Trophoblast cell (in vitro differentiated cells and primary cell): ENCODE measurements around the gene POLR3B.

Experiments
- DNase-seq, 2 donors: peaks; one replicate each; pipeline ENCODE4 v3.0.0-alpha.2; 2016
- H2AFZ ChIP-seq: 2 replicates; pipeline ENCODE4 v1.6.1; 2013; ENCODE audit warnings: low read length, moderate library complexity, mild to moderate bottlenecking; ENCODE audit not compliant: insufficient read depth, poor library complexity
- H2AK5ac ChIP-seq: 2 replicates; pipeline ENCODE4 v1.6.1; 2013; ENCODE audit warnings: mild to moderate bottlenecking, low read length
- H2BK120ac ChIP-seq: 2 replicates; pipeline ENCODE4 v1.6.1; 2013; ENCODE audit warnings: low read length, mild to moderate bottlenecking, moderate library complexity; ENCODE audit not compliant: insufficient read depth, poor library complexity
- H2BK12ac ChIP-seq: 2 replicates; pipeline ENCODE4 v1.6.1; 2013; ENCODE audit warnings: mild to moderate bottlenecking, low read length, moderate library complexity
- H2BK5ac ChIP-seq: 2 replicates; pipeline ENCODE4 v1.6.1; 2013; ENCODE audit warnings: low read length, low read depth, moderate library complexity, mild to moderate bottlenecking; ENCODE audit not compliant: poor library complexity
- H3K14ac ChIP-seq: 2 replicates; pipeline ENCODE4 v1.6.1; 2013; ENCODE audit warnings: mild to moderate bottlenecking, low read length
- H3K18ac ChIP-seq: 2 replicates; pipeline ENCODE4 v1.6.1; 2013; ENCODE audit warnings: mild to moderate bottlenecking, low read length
- H3K23ac ChIP-seq: 2 replicates; pipeline ENCODE4 v1.6.1; 2013; ENCODE audit warnings: low read length
- H3K27ac ChIP-seq: 2 replicates; pipeline ENCODE4 v1.5.1; 2013; ENCODE audit warnings: low read depth, mild to moderate bottlenecking, inconsistent platforms, low read length, moderate library complexity
- H3K27me3 ChIP-seq: 2 replicates; pipeline ENCODE4 v1.6.1; 2013; ENCODE audit warnings: inconsistent platforms, mild to moderate bottlenecking, low read length, moderate library complexity; ENCODE audit not compliant: insufficient read depth
- H3K36me3 ChIP-seq, 2 experiments: 1 replicate in 1 of 2; 2 replicates in 1 of 2; pipeline ENCODE4 v1.6.1; 2013; ENCODE audit warnings: low read length in 2 of 2, mild to moderate bottlenecking in 2 of 2, moderate library complexity in 1 of 2; ENCODE audit not compliant: insufficient read depth in 2 of 2, control insufficient read depth in 1 of 2
- H3K4ac ChIP-seq: 2 replicates; pipeline ENCODE4 v1.6.1; 2013; ENCODE audit warnings: low read depth, mild to moderate bottlenecking, low read length, moderate library complexity
- H3K4me1 ChIP-seq, 2 experiments: 1 replicate in 1 of 2; 2 replicates in 1 of 2; pipeline ENCODE4 v1.6.1; 2013; ENCODE audit warnings: low read length in 2 of 2, mild to moderate bottlenecking in 2 of 2, moderate library complexity in 1 of 2; ENCODE audit not compliant: insufficient read depth in 2 of 2, control insufficient read depth in 1 of 2
- H3K4me2 ChIP-seq: 2 replicates; pipeline ENCODE4 v1.6.1; 2013; ENCODE audit warnings: inconsistent platforms, mild to moderate bottlenecking, low read length, moderate library complexity
- H3K4me3 ChIP-seq: 2 replicates; pipeline ENCODE4 v1.5.1; 2013; ENCODE audit warnings: mild to moderate bottlenecking, low read depth, low read length, inconsistent platforms
- H3K79me1 ChIP-seq: one replicate; pipeline ENCODE4 v1.6.1; 2013; ENCODE audit warnings: low read length
- H3K79me2 ChIP-seq: 2 replicates; pipeline ENCODE4 v1.6.1; 2013; ENCODE audit warnings: low read length, mild to moderate bottlenecking; ENCODE audit not compliant: control insufficient read depth, insufficient read depth, poor library complexity
- H3K9ac ChIP-seq: 2 replicates; pipeline ENCODE4 v1.6.1; 2013; ENCODE audit warnings: mild to moderate bottlenecking, low read length
- H3K9me3 ChIP-seq: 2 replicates; pipeline ENCODE4 v1.6.1; 2013; ENCODE audit warnings: low read depth, mild to moderate bottlenecking, control low read depth, inconsistent platforms, low read length; ENCODE audit not compliant: insufficient read depth
- H4K12ac ChIP-seq: 2 replicates; pipeline ENCODE4 v1.6.1; 2013; ENCODE audit warnings: low read depth, mild to moderate bottlenecking, low read length, moderate library complexity
- H4K8ac ChIP-seq: 2 replicates; pipeline ENCODE4 v1.6.1; 2013; ENCODE audit warnings: low read depth, mild to moderate bottlenecking, low read length, moderate library complexity
- H4K91ac ChIP-seq: one replicate; pipeline ENCODE4 v1.6.1; 2013; ENCODE audit warnings: low read depth, mild to moderate bottlenecking, low read length, moderate library complexity
- WGBS: extraction: QIAGEN DNeasy Blood & Tissue Kit; methylation state at CpG from one replicate; pipeline ENCODE4 v1.1.7; 2013; ENCODE audit warnings: missing lambda C conversion rate; ENCODE audit not compliant: insufficient read length, insufficient coverage; ENCODE audit errors: extremely low coverage; 5-methylcytosine and 5-hydroxymethylcytosine counted together

Gene POLR3B

DNA sequence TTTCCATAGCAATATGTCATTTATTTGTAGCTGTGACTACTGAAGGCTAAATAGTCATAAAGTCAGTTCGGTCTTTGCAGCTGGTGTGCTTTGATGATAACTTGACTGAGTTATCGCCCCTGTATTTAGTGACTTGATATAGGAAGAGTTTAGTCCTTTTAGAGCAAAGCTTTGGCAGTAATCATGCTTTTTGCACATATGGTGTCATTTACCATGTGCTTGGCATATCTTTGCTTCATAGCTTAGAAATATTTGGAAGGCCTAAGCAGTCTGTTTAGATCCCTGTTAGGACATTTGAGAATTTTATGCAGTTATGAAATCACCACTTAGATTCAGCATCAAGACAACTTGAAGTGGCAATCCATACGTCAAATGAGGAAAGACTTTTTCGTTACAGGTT, 31.6 kb downstream of the POLR3B start:
- Histone ChIP-seq H3K4ac (no peak overlapping the region), H3K4me3 (no peak overlapping the region), H4K12ac (no peak overlapping the region), H3K23ac (no peak overlapping the region), H2AK5ac (no peak overlapping the region), H2BK12ac (no peak overlapping the region), H3K27me3 (no peaks in the 10 kb centered on the region), H3K4me1 (no peaks in the 10 kb centered on the region), H3K4me2 (no peak overlapping the region), H3K9me3 (no peaks in the 10 kb centered on the region), H2BK120ac (no peak overlapping the region), H2AFZ (no peak overlapping the region), H4K8ac (no peak overlapping the region), H3K27ac (no peak overlapping the region), H3K18ac (no peak overlapping the region), H3K79me2 (no peaks in the 10 kb centered on the region), H3K14ac (no peak overlapping the region), H2BK5ac (no peak overlapping the region), H3K36me3 (peaks cover 4 to 5% of the 10 kb centered on the region in 2 experiments), H3K79me1 (no peaks in the 10 kb centered on the region), H3K9ac (no peak overlapping the region), H4K91ac (no peak overlapping the region)
- no peak for DNase-seq
- WGBS, result no CpG with 5 or more reads among the region's 4 CpGs

DNA sequence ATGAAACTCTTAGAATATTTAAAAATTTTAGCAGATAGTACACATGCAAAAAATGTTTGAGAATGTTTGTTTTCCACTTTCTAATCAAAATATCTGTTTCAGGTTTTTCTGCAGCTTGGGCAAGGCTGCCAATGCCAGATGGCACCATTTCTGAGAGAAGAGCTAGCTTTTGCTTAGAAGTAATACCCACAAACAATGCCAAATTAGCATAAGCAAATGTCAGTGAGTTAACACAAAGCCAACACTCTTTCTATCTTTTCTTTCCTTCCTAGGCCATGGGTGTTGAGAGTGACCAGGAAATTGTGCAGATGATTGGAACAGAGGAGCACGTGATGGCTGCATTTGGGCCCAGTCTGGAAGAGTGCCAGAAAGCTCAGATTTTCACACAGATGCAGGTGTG, 35.2 kb downstream of the POLR3B start:
- WGBS, result no CpG with 5 or more reads among the region's 1 CpG
- H3K23ac ChIP-seq, result no peak overlapping the region
- no peak overlapping the region for H3K18ac ChIP-seq
- H3K4me3 ChIP-seq, result no peak overlapping the region
- H4K12ac ChIP-seq, result no peak overlapping the region
- H3K36me3 ChIP-seq, result peaks cover 3 to 10% of the 10 kb centered on the region in 2 experiments
- H3K9ac ChIP-seq, result no peak overlapping the region
- no peak for DNase-seq
- H3K27ac ChIP-seq, result no peak overlapping the region
- no peak overlapping the region for H2AK5ac ChIP-seq
- H3K27me3 ChIP-seq, result no peaks in the 10 kb centered on the region
- H2AFZ ChIP-seq, result no peak overlapping the region
- no peak overlapping the region for H2BK5ac ChIP-seq
- H3K79me2 ChIP-seq, result no peaks in the 10 kb centered on the region
- peaks cover 3% of the 10 kb centered on the region for H3K9me3 ChIP-seq
- H3K14ac ChIP-seq, result no peak overlapping the region
- no peak overlapping the region for H2BK120ac ChIP-seq
- H3K4me1 ChIP-seq, result no peaks in the 10 kb centered on the region
- no peak overlapping the region for H4K8ac ChIP-seq
- H3K4ac ChIP-seq, result no peak overlapping the region
- H3K79me1 ChIP-seq, result no peaks in the 10 kb centered on the region
- no peak overlapping the region for H3K4me2 ChIP-seq
- H4K91ac ChIP-seq, result no peak overlapping the region
- H2BK12ac ChIP-seq, result no peak overlapping the region

DNA sequence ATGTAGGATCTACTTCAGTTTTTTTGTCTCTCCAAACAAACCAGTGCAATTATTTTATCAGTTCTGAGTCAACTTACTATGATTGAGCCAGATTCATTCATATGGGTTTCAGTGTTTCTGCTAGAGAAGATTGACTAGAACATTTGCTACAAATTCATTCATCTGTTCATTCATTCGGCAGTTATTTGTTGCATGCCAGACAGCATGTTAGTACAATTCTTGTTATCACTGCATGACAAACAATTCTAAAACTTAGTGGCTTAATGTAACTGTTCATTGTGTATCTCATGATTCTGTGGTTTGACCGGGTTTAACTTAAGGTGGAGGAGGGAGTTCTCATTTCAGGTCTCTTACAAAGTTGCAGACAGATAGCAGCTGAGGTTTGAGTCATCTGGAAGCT, 52.3 kb downstream of the POLR3B start:
- no peak overlapping the region for H3K14ac ChIP-seq
- no peak overlapping the region for H2AK5ac ChIP-seq
- no peaks in the 10 kb centered on the region for H3K4me1 ChIP-seq
- H3K27ac ChIP-seq, result no peak overlapping the region
- H2BK120ac ChIP-seq, result no peak overlapping the region
- no peak overlapping the region for H2BK5ac ChIP-seq
- H3K79me2 ChIP-seq, result no peaks in the 10 kb centered on the region
- H4K8ac ChIP-seq, result no peak overlapping the region
- no peak overlapping the region for H3K4me3 ChIP-seq
- H3K4me2 ChIP-seq, result no peak overlapping the region
- no peak overlapping the region for H4K91ac ChIP-seq
- H2AFZ ChIP-seq, result no peak overlapping the region
- no peak overlapping the region for H3K4ac ChIP-seq
- no peak overlapping the region for H2BK12ac ChIP-seq
- DNase-seq, result no peak
- no peak overlapping the region for H4K12ac ChIP-seq
- no peaks in the 10 kb centered on the region for H3K27me3 ChIP-seq
- WGBS, result no CpG with 5 or more reads among the region's 2 CpGs
- no peak overlapping the region for H3K23ac ChIP-seq
- H3K9me3 ChIP-seq, result no peaks in the 10 kb centered on the region
- no peaks in the 10 kb centered on the region for H3K36me3 ChIP-seq
- no peaks in the 10 kb centered on the region for H3K79me1 ChIP-seq
- no peak overlapping the region for H3K18ac ChIP-seq
- no peak overlapping the region for H3K9ac ChIP-seq

GRCh38 chr12:106412563-106412962, 55.0 kb downstream of the POLR3B start:
- Histone ChIP-seq H3K27me3 (no peaks in the 10 kb centered on the region), H3K4me1 (no peaks in the 10 kb centered on the region), H3K36me3 (no peaks in the 10 kb centered on the region), H3K4me3 (no peak overlapping the region), H3K23ac (no peak overlapping the region), H3K79me1 (no peaks in the 10 kb centered on the region), H3K14ac (no peak overlapping the region), H4K91ac (no peak overlapping the region), H3K4ac (no peak overlapping the region), H2BK120ac (no peak overlapping the region), H2AK5ac (no peak overlapping the region), H3K27ac (no peak overlapping the region), H2BK12ac (no peak overlapping the region), H3K79me2 (no peaks in the 10 kb centered on the region), H3K9me3 (no peaks in the 10 kb centered on the region), H2AFZ (no peak overlapping the region), H4K12ac (no peak overlapping the region), H4K8ac (no peak overlapping the region), H3K18ac (no peak overlapping the region), H2BK5ac (no peak overlapping the region), H3K4me2 (no peak overlapping the region), H3K9ac (no peak overlapping the region)
- WGBS, result no CpG with 5 or more reads among the region's 1 CpG
- DNase-seq, result no peak
